CD4-positive, alpha-beta T cell treated with Interleukin-17A for 1 hour (primary cell): ENCODE results near the gene DLGAP1.

ENCODE experiments used
- DNase-seq: peaks from one replicate; pipeline ENCODE4 v3.0.0-alpha.2; 2020

The DLGAP1 gene

GRCh38 chr18:3510024-3510423 is 945.1 kb downstream of the DLGAP1 start:
- no peak for DNase-seq

GRCh38 chr18:3508576-3509549 is 946.2 kb downstream of the DLGAP1 start:
- no peak for DNase-seq

GRCh38 chr18:3504637-3505036 is 950.5 kb downstream of the DLGAP1 start:
- no peak for DNase-seq

GRCh38 chr18:3502650-3503049 is 952.5 kb downstream of the DLGAP1 start:
- DNase-seq, result no peak

- DNase-seq, result no peak
Observed at GRCh38 chr18:3500016-3500415, 955.1 kb downstream of the DLGAP1 start.

- DNase-seq, result no peak
Observed at GRCh38 chr18:3499501-3499900, 955.6 kb downstream of the DLGAP1 start.

- DNase-seq, result no peak
Observed at GRCh38 chr18:3498698-3499471, 956.2 kb downstream of the DLGAP1 start.

- DNase-seq, result peak; percentile 11
Observed at GRCh38 chr18:3495691-3496430, 959.2 kb downstream of the DLGAP1 start.

GRCh38 chr18:3494569-3494968 is 960.5 kb downstream of the DLGAP1 start:
- DNase-seq, result no peak

- DNase-seq, result no peak
Observed at GRCh38 chr18:3494245-3494526, 960.9 kb downstream of the DLGAP1 start.

- DNase-seq, result no peak
Observed at GRCh38 chr18:3493501-3494244, 961.4 kb downstream of the DLGAP1 start.

- no peak for DNase-seq
Observed at GRCh38 chr18:3492721-3493120, 962.4 kb downstream of the DLGAP1 start.

- DNase-seq, result no peak
Observed at GRCh38 chr18:3491981-3492555, 963.0 kb downstream of the DLGAP1 start.

GRCh38 chr18:3489462-3489861 is 965.6 kb downstream of the DLGAP1 start:
- no peak for DNase-seq

- DNase-seq, result no peak
Observed at GRCh38 chr18:3486512-3486911, 968.6 kb downstream of the DLGAP1 start.

- DNase-seq, result no peak
Observed at GRCh38 chr18:3485153-3486149, 969.7 kb downstream of the DLGAP1 start.

GRCh38 chr18:3482258-3482657 is 972.8 kb downstream of the DLGAP1 start:
- DNase-seq, result no peak

- DNase-seq, result peak; percentile 40
Observed at GRCh38 chr18:3481696-3482210, 973.4 kb downstream of the DLGAP1 start.

- DNase-seq, result no peak
Observed at GRCh38 chr18:3480827-3481573, 974.1 kb downstream of the DLGAP1 start.

GRCh38 chr18:3479978-3480509 is 975.1 kb downstream of the DLGAP1 start:
- no peak for DNase-seq
